NCI-H1417 treated with DMSO at 0.1 percent for 48 hours (cell line): ENCODE measurements around the gene FRMD1.

Source experiments
- DNase-seq: peaks from one replicate; lab custom pipeline; 2025; lab: John Stamatoyannopoulos, UW

The FRMD1 gene

DNA sequence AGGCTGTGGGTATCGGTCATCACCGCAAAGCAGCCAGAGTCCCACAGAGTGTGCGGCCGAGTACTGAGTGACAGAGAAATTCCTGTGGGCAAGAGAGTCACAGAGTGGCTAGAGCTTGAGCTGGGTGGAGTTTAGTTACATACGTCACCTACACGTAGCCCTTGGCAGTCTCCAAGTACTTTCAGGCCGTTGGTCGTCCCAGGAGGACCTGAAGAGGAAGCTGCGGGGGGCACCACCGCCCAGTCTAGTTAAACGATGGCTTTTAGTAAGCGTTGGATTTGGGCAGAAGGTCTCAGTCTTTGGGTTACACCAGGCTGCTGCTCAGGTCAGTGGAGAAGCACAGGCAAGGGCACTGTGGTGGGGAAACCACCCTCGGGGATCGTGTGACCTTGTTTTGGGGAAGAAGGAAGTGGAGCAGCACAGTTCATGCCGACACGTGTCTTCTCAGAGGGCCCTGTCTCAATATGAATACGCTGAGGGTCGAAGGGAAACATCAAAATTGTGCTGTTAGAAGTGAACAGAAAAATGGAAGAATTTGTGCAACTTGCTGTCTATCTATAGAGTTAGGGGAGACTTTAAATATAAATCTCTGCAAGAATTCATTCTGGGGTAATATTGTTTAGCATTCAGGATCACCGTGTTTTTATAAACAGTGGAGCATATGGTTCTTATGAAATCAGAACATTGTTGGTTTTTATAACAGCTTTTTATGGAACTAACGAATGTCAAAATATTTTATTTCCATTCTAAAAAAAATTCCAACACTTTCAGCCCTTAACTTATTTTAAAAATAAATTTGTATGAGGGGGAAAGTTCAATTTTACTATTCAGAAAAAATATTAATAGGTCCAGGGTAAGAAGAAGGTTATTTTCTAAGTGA lies 52.9 kb downstream of the FRMD1 start:
- no peak for DNase-seq

- DNase-seq: no peak
Observed at GRCh38 chr6:168024951-168025510, 54.0 kb downstream of the FRMD1 start.

- no peak for DNase-seq
Observed at GRCh38 chr6:168022488-168023321, 56.3 kb downstream of the FRMD1 start.

DNA sequence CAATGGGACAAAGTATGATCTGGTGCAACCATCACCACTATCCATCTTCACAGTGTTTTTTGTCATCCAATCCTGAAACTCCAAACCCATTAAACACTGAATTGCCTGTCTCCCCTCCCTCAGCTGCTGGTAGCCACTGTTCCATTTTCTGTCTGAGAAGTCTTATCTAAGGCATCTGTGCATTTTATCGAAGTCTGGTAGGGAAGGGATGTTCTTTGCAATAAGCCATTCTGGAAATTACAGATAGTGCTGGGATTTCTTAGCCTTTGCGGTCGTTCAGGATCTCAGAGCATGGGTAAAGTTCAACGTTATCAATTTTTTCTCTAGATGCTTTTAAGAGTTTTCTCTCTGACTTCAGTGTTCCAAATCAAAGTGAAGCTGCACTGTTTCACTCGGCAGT lies 57.4 kb downstream of the FRMD1 start:
- DNase-seq: no peak

GRCh38 chr6:168020242-168020641 lies 58.8 kb downstream of the FRMD1 start:
- DNase-seq: no peak

GRCh38 chr6:168018664-168019063 lies 60.3 kb downstream of the FRMD1 start:
- no peak for DNase-seq

- no peak for DNase-seq
Observed at GRCh38 chr6:168017629-168018028, 61.4 kb downstream of the FRMD1 start.

DNA sequence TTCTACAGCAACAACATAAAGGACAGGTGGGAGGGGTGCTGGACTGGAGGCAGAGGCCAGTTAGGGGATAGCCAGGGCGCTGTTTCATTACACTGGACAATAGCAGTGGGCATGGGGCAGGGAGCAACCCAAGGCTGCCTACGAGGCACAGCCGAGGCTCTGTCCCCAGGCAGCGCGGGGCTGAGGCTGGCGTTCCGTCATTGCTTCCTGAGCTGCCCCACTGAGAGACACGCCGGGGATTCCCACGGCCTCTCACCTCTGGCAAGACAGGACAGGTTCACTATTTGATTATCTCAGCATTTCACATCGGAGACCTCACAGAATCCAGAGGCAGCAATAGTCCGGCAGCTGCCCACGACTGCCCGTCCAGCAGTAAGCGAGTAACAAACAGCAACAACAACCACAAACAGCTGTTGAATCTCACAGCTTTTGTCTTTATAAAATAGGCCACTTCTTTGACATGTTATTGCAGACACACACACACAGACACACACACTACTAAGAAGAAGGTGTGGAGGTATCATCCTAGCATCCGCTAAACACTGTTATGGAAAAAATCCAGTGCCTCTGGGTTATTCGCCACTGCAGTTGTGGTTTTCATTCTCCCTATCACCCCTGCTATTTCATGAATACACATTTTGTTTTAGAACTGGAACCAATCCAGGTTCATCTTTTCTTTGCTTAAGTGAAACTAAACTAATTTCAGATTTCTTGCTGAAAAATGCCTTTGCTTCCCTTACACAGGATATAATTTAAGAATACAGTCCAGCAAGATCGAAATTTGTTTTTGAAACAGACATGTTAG lies 62.1 kb downstream of the FRMD1 start:
- DNase-seq: no peak

- no peak for DNase-seq
Observed at GRCh38 chr6:168016176-168016620, 62.8 kb downstream of the FRMD1 start.

DNA sequence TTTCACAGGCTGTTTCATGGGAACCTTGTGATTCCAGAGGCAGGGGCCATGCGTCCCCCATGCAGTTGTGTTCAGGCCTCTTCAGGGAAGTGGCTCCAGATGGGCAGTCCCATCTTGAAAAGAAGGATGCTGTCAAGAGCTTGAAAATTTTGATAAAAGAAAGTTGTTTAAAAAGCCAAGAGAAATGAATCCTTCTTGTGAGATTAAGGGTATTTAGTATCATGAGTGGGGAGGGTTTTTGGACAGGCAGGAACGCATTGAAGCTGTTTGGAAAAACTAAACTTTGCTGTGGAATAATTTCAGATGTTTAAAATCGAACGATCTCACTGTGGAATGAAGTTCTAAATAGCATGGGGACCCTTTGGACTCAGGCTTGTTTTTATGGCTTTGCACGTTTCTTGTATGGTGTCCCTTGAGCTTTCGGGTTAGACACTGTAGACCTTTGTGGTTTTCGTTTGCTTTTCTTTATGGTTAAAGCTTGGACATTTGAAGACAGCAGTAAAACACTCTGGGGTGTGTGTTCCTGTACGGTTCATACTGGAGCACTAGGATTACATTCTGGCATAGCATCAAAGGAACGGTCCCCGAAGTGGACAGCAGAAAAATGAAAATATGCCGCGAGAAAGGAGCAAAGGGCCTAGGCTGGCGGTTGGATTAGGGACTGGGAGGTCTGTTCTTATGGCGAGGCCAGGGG lies 63.4 kb downstream of the FRMD1 start:
- no peak for DNase-seq

- no peak for DNase-seq
Observed at GRCh38 chr6:168015009-168015408, 64.0 kb downstream of the FRMD1 start.

DNA sequence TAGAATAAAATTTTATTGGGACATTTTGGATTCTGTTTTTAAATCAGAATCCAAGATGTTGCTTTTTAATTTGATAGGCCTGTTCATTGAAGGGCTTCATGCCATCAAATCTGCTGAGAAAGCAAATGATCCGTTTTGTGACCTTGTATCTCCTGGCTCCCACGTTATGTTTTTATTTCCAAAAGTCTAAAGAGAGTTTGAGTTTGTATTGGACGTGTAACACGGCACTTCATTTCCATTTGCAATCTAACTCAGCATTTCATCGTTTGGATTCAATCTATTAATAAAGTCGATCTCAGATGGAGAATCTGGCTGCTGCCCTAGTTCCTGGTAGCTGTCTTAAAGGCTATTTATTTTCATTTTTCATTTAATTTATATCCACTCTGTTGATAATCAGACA lies 64.6 kb downstream of the FRMD1 start:
- DNase-seq: no peak

- DNase-seq: no peak
Observed at GRCh38 chr6:168013250-168013915, 65.6 kb downstream of the FRMD1 start.

GRCh38 chr6:168012431-168013249 lies 66.4 kb downstream of the FRMD1 start:
- DNase-seq: no peak

GRCh38 chr6:168011291-168011690 lies 67.7 kb downstream of the FRMD1 start:
- DNase-seq: no peak

- no peak for DNase-seq
Observed at GRCh38 chr6:168009331-168009730, 69.7 kb downstream of the FRMD1 start.

GRCh38 chr6:168007592-168008338 lies 71.2 kb downstream of the FRMD1 start:
- DNase-seq: no peak

GRCh38 chr6:168005796-168006195 lies 73.2 kb downstream of the FRMD1 start:
- DNase-seq: no peak

DNA sequence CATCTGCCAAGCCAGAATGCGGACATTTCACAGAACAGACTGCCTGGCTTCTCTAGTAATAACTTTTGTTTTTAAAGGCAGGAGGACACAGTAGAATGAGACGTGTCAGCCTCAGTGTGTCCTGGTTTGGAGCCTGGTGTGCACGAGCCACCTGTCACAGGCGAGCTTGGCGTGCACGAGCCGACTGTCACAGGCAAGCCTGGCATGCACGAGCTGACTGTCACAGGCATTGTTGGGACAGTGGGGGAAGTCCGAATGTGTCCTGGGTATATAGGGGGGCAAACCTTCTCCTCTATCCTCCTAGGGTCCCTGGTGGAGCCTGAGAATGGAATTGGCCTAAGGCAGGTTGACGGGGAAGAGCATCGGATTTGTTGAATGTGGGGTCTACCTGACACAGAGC lies 74.1 kb downstream of the FRMD1 start:
- DNase-seq: no peak
